Right cardiac atrium (tissue), 5 donors: ENCODE results near the gene RHOT2. TPM values are rescaled to one million over a fixed set of nuclear protein-coding genes. Genes with fewer than 3 reads are reported as not detected.
A peak's percentile ranks its signal among the peaks of the same experiment; 100 is the strongest.

Experiments used
- ATAC-seq, 2 donors: fragments of 200-7000 bp; cut with Tn5 transposase; one replicate each; pipeline versions ENCODE4 v1.8.0 to v1.9.1; 2020; ENCODE audit warnings: moderate library complexity in 2 of 2, mild to moderate bottlenecking in 1 of 2
- DNase-seq, 3 donors: peaks; one replicate each; pipeline ENCODE4 v3.0.0-alpha.2; 2020
- H3K27ac ChIP-seq: one replicate; pipeline ENCODE4 v1.5.1; 2013; ENCODE audit warnings: mild to moderate bottlenecking, low read length, control low read depth, moderate library complexity
- H3K27me3 ChIP-seq: one replicate; pipeline ENCODE4 v1.6.1; 2013; ENCODE audit not compliant: control insufficient read depth, insufficient read depth
- H3K4me1 ChIP-seq: one replicate; pipeline ENCODE4 v1.6.1; 2013; ENCODE audit warnings: low read length; ENCODE audit not compliant: control insufficient read depth, insufficient read depth
- H3K4me3 ChIP-seq: one replicate; pipeline ENCODE4 v1.5.1; 2013; ENCODE audit warnings: low read length, control low read depth
- H3K9me3 ChIP-seq: one replicate; pipeline ENCODE4 v1.6.1; 2013; ENCODE audit warnings: low read length; ENCODE audit not compliant: control insufficient read depth
- WGBS: extraction: QIAGEN DNeasy Blood & Tissue Kit; methylation state at CpG from one replicate; pipeline ENCODE4 v1.1.7; 2013; 5-methylcytosine and 5-hydroxymethylcytosine counted together
- intact Hi-C, 4 donors: fragments of 100-400 bp; cut with DNase I; formaldehyde crosslinking; loops; one replicate each; pipeline versions ENCODE4 v1.11.0 to v1.14.0; 2022 to 2023
- polyA plus RNA-seq: library from polyadenylated mRNA; stranded (reverse); fragments of 200-250 nt; gene quantifications from one replicate; pipeline ENCODE4 v1.2.3, GENCODE V29; 2013
- total RNA-seq, 4 donors: library from RNA; stranded (reverse); fragmentation: NEBNext Ultra II Directional; extraction: Animal tissue kit (Norgen Biotek cat#: 25700); gene quantifications; one replicate each; pipeline ENCODE4 v1.2.1, GENCODE V29; 2021
- donor health status: healthy with polysubstance abuse.
- donor health status: DM: no; HTN: yes; CAD: no.
- donor health status: DM: no; HTN: no; CAD: no.
- donor health status: DM: no; HTN: yes; CAD: no; lungs with severe emphysema.
- donor health status: DM: yes; HTN: yes; CAD: no.

Gene RHOT2
- total and polyA plus RNA-seq, 5 donors, result 84.3 to 104 (median 92.1) TPM

DNA sequence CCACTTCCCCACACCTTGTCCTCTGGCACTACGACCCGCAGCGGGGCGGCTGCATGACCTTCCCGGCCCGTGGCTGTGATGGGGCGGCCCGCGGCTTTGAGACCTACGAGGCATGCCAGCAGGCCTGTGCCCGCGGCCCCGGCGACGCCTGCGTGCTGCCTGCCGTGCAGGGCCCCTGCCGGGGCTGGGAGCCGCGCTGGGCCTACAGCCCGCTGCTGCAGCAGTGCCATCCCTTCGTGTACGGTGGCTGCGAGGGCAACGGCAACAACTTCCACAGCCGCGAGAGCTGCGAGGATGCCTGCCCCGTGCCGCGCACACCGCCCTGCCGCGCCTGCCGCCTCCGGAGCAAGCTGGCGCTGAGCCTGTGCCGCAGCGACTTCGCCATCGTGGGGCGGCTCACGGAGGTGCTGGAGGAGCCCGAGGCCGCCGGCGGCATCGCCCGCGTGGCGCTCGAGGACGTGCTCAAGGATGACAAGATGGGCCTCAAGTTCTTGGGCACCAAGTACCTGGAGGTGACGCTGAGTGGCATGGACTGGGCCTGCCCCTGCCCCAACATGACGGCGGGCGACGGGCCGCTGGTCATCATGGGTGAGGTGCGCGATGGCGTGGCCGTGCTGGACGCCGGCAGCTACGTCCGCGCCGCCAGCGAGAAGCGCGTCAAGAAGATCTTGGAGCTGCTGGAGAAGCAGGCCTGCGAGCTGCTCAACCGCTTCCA, 34.4 kb upstream of the RHOT2 start:
- H3K27ac ChIP-seq, result no peak overlapping the region

GRCh38 chr16:634051-634670, 33.8 kb upstream of the RHOT2 start:
- intact Hi-C loops, result no loop called here

More for the DNA sequence above, 34.4 kb upstream of the RHOT2 start:
- Histone ChIP-seq H3K27me3 (no peaks in the 10 kb centered on the region), H3K9me3 (no peaks in the 10 kb centered on the region), H3K4me1 (peaks cover 5% of the 10 kb centered on the region), H3K4me3 (no peak overlapping the region)
- ATAC-seq (no peak), DNase-seq (peak in 2 of 3 donors; percentile 58 to 64)
- WGBS, result 97% methylated on average over 74 of the region's 74 CpGs
- intact Hi-C loops, result no loop called here

DNA sequence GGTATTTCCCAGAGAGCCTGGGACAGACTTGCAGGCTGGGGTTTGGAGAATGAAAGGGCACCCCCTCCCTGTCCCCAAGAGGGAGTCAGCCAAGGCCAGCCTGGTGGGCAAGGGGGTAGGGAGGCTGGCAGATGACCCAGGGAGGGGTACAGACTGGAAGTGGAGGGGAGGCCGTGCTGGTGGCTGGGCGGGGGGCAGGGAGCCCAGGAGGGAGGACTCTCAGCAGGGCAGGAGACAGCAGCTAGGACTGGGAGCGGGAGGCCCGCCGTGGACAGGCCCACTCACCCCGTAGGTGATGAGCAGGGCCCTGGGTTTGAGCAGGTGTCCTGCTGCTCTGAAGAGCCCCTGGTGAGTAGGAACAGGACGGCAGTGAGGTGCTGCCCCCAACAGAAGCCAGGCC, 32.9 kb upstream of the RHOT2 start:
- H3K27me3 ChIP-seq, result no peaks in the 10 kb centered on the region
- H3K4me1 ChIP-seq, result peaks cover 5% of the 10 kb centered on the region
- WGBS, result 86% methylated on average over 7 of the region's 7 CpGs
- intact Hi-C loops, result no loop called here
- ATAC-seq (no peak), DNase-seq (peak in 1 of 3 donors; percentile 58)
- no peaks in the 10 kb centered on the region for H3K9me3 ChIP-seq
- no peak overlapping the region for H3K4me3 ChIP-seq
- H3K27ac ChIP-seq, result no peak overlapping the region

More at GRCh38 chr16:634051-634670, 33.8 kb upstream of the RHOT2 start:
- Histone ChIP-seq H3K4me1 (peaks cover 5% of the 10 kb centered on the region), H3K27ac (no peak overlapping the region), H3K9me3 (no peaks in the 10 kb centered on the region), H3K4me3 (no peak overlapping the region), H3K27me3 (no peaks in the 10 kb centered on the region)
- 90% methylated on average over 22 of the region's 22 CpGs for WGBS
- DNase-seq, result peak in 1 of 3 donors; percentile 66
- no peak for ATAC-seq

GRCh38 chr16:635573-636205, 32.2 kb upstream of the RHOT2 start:
- Histone ChIP-seq H3K4me3 (peak overlapping the region; percentile 44), H3K9me3 (no peaks in the 10 kb centered on the region), H3K4me1 (peaks cover 5% of the 10 kb centered on the region), H3K27me3 (no peaks in the 10 kb centered on the region), H3K27ac (no peak overlapping the region)
- WGBS, result 3% methylated on average over 55 of the region's 55 CpGs
- intact Hi-C loops, result no loop called here
- ATAC-seq (no peak), DNase-seq (peak in 1 of 3 donors; percentile 78)

- DNase-seq, result peak; percentile 98 to 99 (median 98)
- peak within 1 kb of the TSS; percentile 44 for H3K4me3 ChIP-seq
- no peaks in the 10 kb centered on the region for H3K9me3 ChIP-seq
- no peaks in the 10 kb centered on the region for H3K27me3 ChIP-seq
- under 1% methylated on average over 91 of the region's 91 CpGs for WGBS
- peak within 1 kb of the TSS; percentile 95 for H3K27ac ChIP-seq
- intact Hi-C loops, result no loop called here
- peak; percentile 90 to 91 for ATAC-seq
- H3K4me1 ChIP-seq, result peaks cover 5% of the 10 kb centered on the region
These were observed 31.5 kb upstream of the RHOT2 start, which contains the start of gene METTL26 for GRCh38 chr16:636206-637080. METTL26 (minus strand) TSS chr16:636305; CDS start chr16:636290, 15 bp downstream.

- peak; percentile 91 to 97 (median 96) for DNase-seq
- intact Hi-C loops, result no loop called here
- Histone ChIP-seq H3K27me3 (no peaks in the 10 kb centered on the region), H3K4me3 (peak overlapping the region; percentile 44), H3K27ac (peak overlapping the region; percentile 95), H3K4me1 (peaks cover 5% of the 10 kb centered on the region), H3K9me3 (no peaks in the 10 kb centered on the region)
- 17% methylated on average over 53 of the region's 53 CpGs for WGBS
- peak; percentile 82 to 85 for ATAC-seq
These were observed 30.6 kb upstream of the RHOT2 start for GRCh38 chr16:637081-638018.

- DNase-seq (peak in 1 of 3 donors; percentile 73), ATAC-seq (no peak)
- 82% methylated on average over 15 of the region's 15 CpGs for WGBS
- peak overlapping the region; percentile 44 for H3K27ac ChIP-seq
- intact Hi-C loops, result no loop called here
- no peaks in the 10 kb centered on the region for H3K27me3 ChIP-seq
- H3K9me3 ChIP-seq, result no peaks in the 10 kb centered on the region
- H3K4me1 ChIP-seq, result peaks cover 5% of the 10 kb centered on the region
- no peak overlapping the region for H3K4me3 ChIP-seq
These were observed 29.8 kb upstream of the RHOT2 start for GRCh38 chr16:638034-638543.

GRCh38 chr16:638836-639235, 29.1 kb upstream of the RHOT2 start:
- no peaks in the 10 kb centered on the region for H3K27me3 ChIP-seq
- peak in 1 of 3 donors; percentile 53 for DNase-seq
- peak overlapping the region; percentile 14 for H3K27ac ChIP-seq
- H3K4me1 ChIP-seq, result peaks cover 5% of the 10 kb centered on the region
- intact Hi-C loops, result no loop called here
- no peak for ATAC-seq
- no peak overlapping the region for H3K4me3 ChIP-seq
- WGBS, result 80% methylated on average over 9 of the region's 9 CpGs
- H3K9me3 ChIP-seq, result no peaks in the 10 kb centered on the region

DNA sequence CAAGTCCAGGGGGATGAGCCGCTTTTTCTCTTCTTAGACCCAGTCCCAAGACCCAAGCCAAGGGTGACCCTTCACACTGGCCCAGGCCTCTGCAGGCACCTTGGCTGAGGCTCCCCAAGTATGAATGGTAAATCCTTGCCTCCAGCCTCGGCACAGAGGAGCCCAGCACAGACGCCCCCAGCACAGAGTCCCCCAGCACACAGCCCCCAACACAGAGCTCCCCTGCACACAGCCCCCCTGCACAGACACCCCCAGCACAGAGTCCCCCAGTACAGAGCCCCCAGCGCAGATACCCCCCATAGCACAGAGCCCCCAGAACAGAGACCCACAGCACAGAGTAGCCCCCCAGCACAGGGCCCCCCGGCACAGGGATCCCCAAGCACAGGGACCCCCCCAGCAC, 27.3 kb upstream of the RHOT2 start:
- DNase-seq, result no peak
- Histone ChIP-seq H3K4me1 (peaks cover 3% of the 10 kb centered on the region), H3K27me3 (no peaks in the 10 kb centered on the region), H3K4me3 (peak overlapping the region; percentile 72), H3K9me3 (no peaks in the 10 kb centered on the region), H3K27ac (no peak overlapping the region)
- 94% methylated on average over 5 of the region's 5 CpGs for WGBS
- no peak for ATAC-seq
- intact Hi-C loops, result no loop called here
